ENCODE measurements around the gene DPP6.

- TF ChIP-seq POLR2AphosphoS5 (IDR thresholded peaks at IDR 0.05; ENCODE audit: borderline replicate concordance, low read depth, low read length) = no peak
- no peak for TF ChIP-seq EZH2 (IDR thresholded peaks at IDR 0.05)
These were observed 143.1 kb downstream of the DPP6 start for GRCh38 chr7:154195266-154195665.
